Endothelial cell of umbilical vein (primary cell): ENCODE measurements around the gene TMEM138. TPM values are rescaled to one million over a fixed set of nuclear protein-coding genes. Genes with fewer than 3 reads are reported as not detected.

ENCODE experiments used
- BruUV-seq: library from RNA; stranded (reverse); fragments of 400-500 nt; replicated peaks from 2 replicates; lab custom pipeline; 2021; lab: Mats Ljungman, UMichigan
- CTCF ChIA-PET: fragments of 300-600, 350-600 bp; sonication (Branson Sonifier 250); formaldehyde crosslinking; loops from one replicate; lab custom pipeline; 2021; ENCODE audit warnings: antibody characterized with exemption, inconsistent platforms; lab: Charles Lee
- POLR2A ChIA-PET: fragments of 300-600, 350-600 bp; sonication (Branson Sonifier 250); formaldehyde crosslinking; loops from one replicate; lab custom pipeline; 2021; ENCODE audit warnings: antibody characterized with exemption, inconsistent platforms; lab: Charles Lee
- DNase-seq: peaks from one replicate; pipeline ENCODE4 v3.0.0-alpha.2; 2011; ENCODE audit warnings: low read depth, low spot score
- FAIRE-seq: peaks from 2 replicates; lab custom pipeline; 2011; peaks lifted over from hg19 to GRCh38; lab: Jason Lieb, UNC
- H2AFZ ChIP-seq: 2 replicates; pipeline ENCODE4 v1.6.0; 2012; ENCODE audit warnings: low read depth, low read length, control low read depth, inconsistent platforms
- H3K27ac ChIP-seq: 2 replicates; pipeline ENCODE4 v1.5.1; 2011; ENCODE audit warnings: low read depth, mild to moderate bottlenecking, control low read depth, low read length, moderate library complexity; ENCODE audit not compliant: insufficient read depth
- H3K27me3 ChIP-seq, 2 experiments: 2 replicates each; pipeline versions ENCODE4 v1.6.0 to v1.6.1; 2011; ENCODE audit warnings: low read length in 2 of 2, mixed read lengths in 1 of 2; ENCODE audit not compliant: control insufficient read depth in 2 of 2, insufficient read depth in 2 of 2
- H3K36me3 ChIP-seq, 2 experiments: 2 replicates in 1 of 2; 3 replicates in 1 of 2; pipeline ENCODE4 v1.5.1; 2011; ENCODE audit warnings: low read length in 2 of 2, mild to moderate bottlenecking in 1 of 2, moderate library complexity in 1 of 2; ENCODE audit not compliant: control insufficient read depth in 2 of 2, insufficient read depth in 2 of 2; ENCODE audit errors: extremely low read depth in 1 of 2
- H3K4me1 ChIP-seq: 3 replicates; pipeline ENCODE4 v1.5.1; 2011; ENCODE audit warnings: mild to moderate bottlenecking, low read length; ENCODE audit not compliant: control insufficient read depth, insufficient read depth; ENCODE audit errors: extremely low read depth
- H3K4me2 ChIP-seq: 2 replicates; pipeline ENCODE4 v1.6.1; 2011; ENCODE audit warnings: low read length, control low read depth, mixed read lengths; ENCODE audit not compliant: insufficient read depth
- H3K4me3 ChIP-seq, 3 experiments: fragments of 200-600 bp in 1 of 3; sonication (generic), shearing (Covaris generic) in 1 of 3; replicated peaks in 1 of 3; 2 replicates each; pipeline ENCODE4 v1.5.1; 2011 to 2016; ENCODE audit warnings: control low read depth in 3 of 3, low read length in 3 of 3, mild to moderate bottlenecking in 2 of 3, inconsistent platforms in 1 of 3, low read depth in 1 of 3, moderate library complexity in 1 of 3; ENCODE audit not compliant: insufficient read depth in 1 of 3
- H3K79me2 ChIP-seq: 2 replicates; pipeline ENCODE4 v1.6.0; 2012; ENCODE audit warnings: low read length, inconsistent platforms; ENCODE audit not compliant: control insufficient read depth, insufficient read depth
- H3K9ac ChIP-seq: replicated peaks from 2 replicates; pipeline ENCODE3; 2011; ENCODE audit warnings: low read length, control low read depth; ENCODE audit not compliant: insufficient read depth; ENCODE audit errors: extremely low read depth
- H3K9me1 ChIP-seq: replicated peaks from 3 replicates; pipeline ENCODE4 v1.6.0; 2011; ENCODE audit warnings: mild to moderate bottlenecking, low read length; ENCODE audit not compliant: control insufficient read depth, insufficient read depth; ENCODE audit errors: extremely low read depth
- H3K9me3 ChIP-seq: replicated peaks from 2 replicates; pipeline ENCODE4 v1.5.1; 2012; ENCODE audit warnings: low read length, inconsistent platforms; ENCODE audit not compliant: control insufficient read depth, insufficient read depth
- H4K20me1 ChIP-seq: replicated peaks from 2 replicates; pipeline ENCODE3; 2011; ENCODE audit warnings: mild to moderate bottlenecking, low read length; ENCODE audit not compliant: control insufficient read depth, insufficient read depth; ENCODE audit errors: extremely low read depth
- EZH2 ChIP-seq: IDR thresholded peaks from 2 replicates; pipeline ENCODE4 v1.6.1; 2012; ENCODE audit warnings: borderline replicate concordance, low read depth, mild to moderate bottlenecking, moderate library complexity, low read length, inconsistent platforms; ENCODE audit not compliant: severe bottlenecking
- FOS ChIP-seq: IDR thresholded peaks from 2 replicates; pipeline ENCODE4 v1.6.1; 2011; ENCODE audit warnings: mild to moderate bottlenecking, low read length, moderate library complexity, borderline replicate concordance; ENCODE audit not compliant: insufficient read depth
- GATA2 ChIP-seq: IDR thresholded peaks from 2 replicates; pipeline ENCODE4 v1.7.0; 2011; ENCODE audit warnings: low read depth, mild to moderate bottlenecking, moderate library complexity, mixed read lengths, low read length; ENCODE audit not compliant: insufficient read length, insufficient read depth
- JUN ChIP-seq: IDR thresholded peaks from 2 replicates; pipeline ENCODE4 v1.6.1; 2011; ENCODE audit warnings: borderline replicate concordance, low read depth; ENCODE audit not compliant: insufficient read length, insufficient read depth
- MYC ChIP-seq: IDR thresholded peaks from one replicate; pipeline ENCODE4 v1.6.1; 2011; ENCODE audit warnings: mild to moderate bottlenecking, low read depth, low read length
- POLR2A ChIP-seq: IDR thresholded peaks from 2 replicates; pipeline ENCODE4 v1.6.1; 2012; ENCODE audit warnings: low read depth, mild to moderate bottlenecking, control low read depth, low read length
- POLR2AphosphoS5 ChIP-seq: IDR thresholded peaks from 2 replicates; pipeline ENCODE4 v1.6.1; 2012; ENCODE audit warnings: low read depth, mild to moderate bottlenecking, control low read depth, low read length, moderate library complexity; ENCODE audit not compliant: insufficient read depth
- dilution Hi-C: fragments of 300-500 bp; cut with MboI; formaldehyde crosslinking; loops from one replicate; pipeline ENCODE4 v1.15.0; 2019; ENCODE audit warnings: low sequenced_read_pairs; ENCODE audit not compliant: extremely low pct_ligation_motif_present
- intact Hi-C: fragments of 100-400 bp; cut with micrococcal nuclease; formaldehyde crosslinking; loops from one replicate; pipeline ENCODE4 v1.10.0; 2022
- polyA plus RNA-seq, 4 experiments: library from polyadenylated mRNA; depleted of rRNA in 3 of 4; stranded (reverse) in 3 of 4; unstranded in 1 of 4; fragments of >200 nt; gene quantifications; 2 replicates each; pipeline versions ENCODE4 v1.2.1 to v1.2.3, GENCODE V29; 2011 to 2012; ENCODE audit warnings: missing spikeins in 1 of 4
- total RNA-seq: library from RNA; stranded (reverse); gene quantifications from 2 replicates; pipeline ENCODE4 v1.2.3, GENCODE V29; 2021
- TF ChIP-seq, protein P1 (sequence below), 2 donors: IDR thresholded peaks; 1 replicate in 1 of 2; 2 replicates in 1 of 2; pipeline ENCODE4 v1.5.1; 2011; ENCODE audit warnings: low read length in 2 of 2, mild to moderate bottlenecking in 2 of 2, moderate library complexity in 2 of 2, control low read depth in 1 of 2, inconsistent platforms in 1 of 2, low read depth in 1 of 2; ENCODE audit not compliant: insufficient read depth in 1 of 2; ENCODE audit errors: extremely low read depth in 1 of 2
- TF ChIP-seq, protein P2 (sequence below): IDR thresholded peaks from 2 replicates; pipeline ENCODE4 v1.6.1; 2011; ENCODE audit not compliant: insufficient read depth, insufficient read length

TMEM138 gene
- total and polyA plus RNA-seq, 2 donors (not counting 3 experiments of a cell fraction or from before 2014, with no cell fraction given): 37.9 to 60.0 TPM

DNA sequence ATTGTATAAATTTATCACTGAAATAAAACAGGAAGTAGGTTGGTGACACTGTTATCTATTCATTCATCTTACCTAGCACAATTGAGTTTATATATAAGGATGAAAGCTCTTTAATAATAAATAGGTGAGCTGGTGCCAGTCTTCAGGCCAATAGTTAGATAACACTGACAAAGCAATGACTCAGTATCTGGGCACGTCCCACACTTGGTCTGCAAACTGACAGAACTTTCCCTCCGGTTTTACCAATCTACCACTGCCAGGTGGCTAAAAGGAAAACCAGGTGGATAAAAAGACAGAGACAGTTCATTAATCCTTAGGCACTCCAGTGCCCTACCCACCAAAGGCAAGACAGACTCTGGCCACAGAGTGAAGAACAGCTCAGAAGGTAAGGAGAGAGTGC is 46.9 kb upstream of the TMEM138 start:
- no peaks in the 10 kb centered on the region for H3K79me2 ChIP-seq
- H3K27me3 ChIP-seq: no peaks in the 10 kb centered on the region
- H3K9ac ChIP-seq: no peak overlapping the region
- H3K9me1 ChIP-seq: no peaks in the 10 kb centered on the region
- BruUV-seq: no TSS peak
- H4K20me1 ChIP-seq: no peaks in the 10 kb centered on the region
- H3K4me1 ChIP-seq: no peaks in the 10 kb centered on the region
- no peaks in the 10 kb centered on the region for H3K9me3 ChIP-seq
- DNase-seq: no peak
- ChIA-PET CTCF (interaction anchor here (0.9 to 3.0 kb wide), 2 partner anchors 14 to 70 kb away, joined by 4 to 15 read pairs; no protein-coding TSS in a partner anchor), POLR2A (interaction anchor here (0.6 kb wide), 1 partner anchor 10 kb away, joined by 3 read pairs; no protein-coding TSS in a partner anchor)
- H2AFZ ChIP-seq: no peak overlapping the region
- dilution Hi-C loops (no loop called here), intact Hi-C loops (no loop called here)
- TF ChIP-seq FOS (no peak), MYC (no peak), POLR2A (no peak), POLR2AphosphoS5 (no peak), JUN (no peak), EZH2 (no peak), GATA2 (no peak)
- TF ChIP-seq, protein P1, sequence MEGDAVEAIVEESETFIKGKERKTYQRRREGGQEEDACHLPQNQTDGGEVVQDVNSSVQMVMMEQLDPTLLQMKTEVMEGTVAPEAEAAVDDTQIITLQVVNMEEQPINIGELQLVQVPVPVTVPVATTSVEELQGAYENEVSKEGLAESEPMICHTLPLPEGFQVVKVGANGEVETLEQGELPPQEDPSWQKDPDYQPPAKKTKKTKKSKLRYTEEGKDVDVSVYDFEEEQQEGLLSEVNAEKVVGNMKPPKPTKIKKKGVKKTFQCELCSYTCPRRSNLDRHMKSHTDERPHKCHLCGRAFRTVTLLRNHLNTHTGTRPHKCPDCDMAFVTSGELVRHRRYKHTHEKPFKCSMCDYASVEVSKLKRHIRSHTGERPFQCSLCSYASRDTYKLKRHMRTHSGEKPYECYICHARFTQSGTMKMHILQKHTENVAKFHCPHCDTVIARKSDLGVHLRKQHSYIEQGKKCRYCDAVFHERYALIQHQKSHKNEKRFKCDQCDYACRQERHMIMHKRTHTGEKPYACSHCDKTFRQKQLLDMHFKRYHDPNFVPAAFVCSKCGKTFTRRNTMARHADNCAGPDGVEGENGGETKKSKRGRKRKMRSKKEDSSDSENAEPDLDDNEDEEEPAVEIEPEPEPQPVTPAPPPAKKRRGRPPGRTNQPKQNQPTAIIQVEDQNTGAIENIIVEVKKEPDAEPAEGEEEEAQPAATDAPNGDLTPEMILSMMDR (IDR thresholded peaks at IDR 0.05; ENCODE audit: extremely low read depth in 1 of 2, insufficient read depth in 1 of 2, low read depth in 1 of 2, low read length in 2 of 2): no peak
- TF ChIP-seq, protein P2, sequence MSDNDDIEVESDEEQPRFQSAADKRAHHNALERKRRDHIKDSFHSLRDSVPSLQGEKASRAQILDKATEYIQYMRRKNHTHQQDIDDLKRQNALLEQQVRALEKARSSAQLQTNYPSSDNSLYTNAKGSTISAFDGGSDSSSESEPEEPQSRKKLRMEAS: no peak
- H3K4me3 ChIP-seq: no peak overlapping the region
- no peak for FAIRE-seq
- no peak overlapping the region for H3K27ac ChIP-seq
- H3K36me3 ChIP-seq: peaks cover 34 to 48% of the 10 kb centered on the region in 2 experiments
- no peak overlapping the region for H3K4me2 ChIP-seq
